Osteoblast (primary cell): Measurements from ENCODE around the gene LGALS7B. TPM values are rescaled to one million over a fixed set of nuclear protein-coding genes. Genes with fewer than 3 reads are reported as not detected.
A peak's percentile ranks its signal among the peaks of the same experiment; 100 is the strongest.
"Not testable (repeated sequence)": the region's sequence is repeated elsewhere in the genome, so short reads cannot be mapped to it uniquely, and the experiment has no call there.

Experiments used
- DNase-seq: peaks from one replicate; pipeline ENCODE4 v3.0.0; 2011; ENCODE audit warnings: low spot score, mixed read lengths; ENCODE audit not compliant: insufficient read length; ENCODE audit errors: missing footprints
- H2AFZ ChIP-seq: 2 replicates; pipeline ENCODE4 v1.6.0; 2011; ENCODE audit warnings: mild to moderate bottlenecking, low read length
- H3K27ac ChIP-seq: 2 replicates; pipeline ENCODE4 v1.5.1; 2011; ENCODE audit warnings: mild to moderate bottlenecking, low read depth, low read length, moderate library complexity
- H3K27me3 ChIP-seq: 2 replicates; pipeline ENCODE4 v1.6.0; 2012; ENCODE audit warnings: mild to moderate bottlenecking, control low read depth, inconsistent platforms, low read length, moderate library complexity; ENCODE audit not compliant: insufficient read depth
- H3K36me3 ChIP-seq: 2 replicates; pipeline ENCODE4 v1.5.1; 2011; ENCODE audit warnings: mild to moderate bottlenecking, low read length, control low read depth, moderate library complexity; ENCODE audit not compliant: insufficient read depth
- H3K4me1 ChIP-seq: 2 replicates; pipeline ENCODE4 v1.5.1; 2011; ENCODE audit warnings: mild to moderate bottlenecking, low read length, control low read depth, moderate library complexity; ENCODE audit not compliant: insufficient read depth
- H3K4me2 ChIP-seq: 2 replicates; pipeline ENCODE4 v1.6.0; 2011; ENCODE audit warnings: mild to moderate bottlenecking, low read length; ENCODE audit not compliant: insufficient read depth
- H3K4me3 ChIP-seq: fragments of 200-600 bp; sonication (generic); 3 replicates; pipeline ENCODE4 v1.5.1; 2012; ENCODE audit warnings: mild to moderate bottlenecking, low read length, inconsistent platforms; ENCODE audit not compliant: insufficient read depth
- H3K79me2 ChIP-seq: 2 replicates; pipeline ENCODE4 v1.6.0; 2012; ENCODE audit warnings: mild to moderate bottlenecking, low read length, control low read depth, inconsistent platforms; ENCODE audit not compliant: insufficient read depth
- H3K9me3 ChIP-seq: 2 replicates; pipeline ENCODE4 v1.5.1; 2011; ENCODE audit warnings: low read depth, low read length, control low read depth
- H4K20me1 ChIP-seq: 2 replicates; pipeline ENCODE4 v1.6.0; 2012; ENCODE audit warnings: mild to moderate bottlenecking, low read length, control low read depth; ENCODE audit not compliant: insufficient read depth
- total RNA-seq: library from RNA; depleted of rRNA; stranded (reverse); fragments of >200 nt; gene quantifications from 2 replicates; pipeline ENCODE4 v1.2.3, GENCODE V29; 2012
- TF ChIP-seq, protein P1 (sequence below): IDR thresholded peaks from 2 replicates; pipeline ENCODE4 v1.5.1; 2011; ENCODE audit warnings: mild to moderate bottlenecking, low read depth, low read length, moderate library complexity; ENCODE audit errors: extremely low read depth

The LGALS7B gene
- total RNA-seq, 1 donor = not detected

DNA sequence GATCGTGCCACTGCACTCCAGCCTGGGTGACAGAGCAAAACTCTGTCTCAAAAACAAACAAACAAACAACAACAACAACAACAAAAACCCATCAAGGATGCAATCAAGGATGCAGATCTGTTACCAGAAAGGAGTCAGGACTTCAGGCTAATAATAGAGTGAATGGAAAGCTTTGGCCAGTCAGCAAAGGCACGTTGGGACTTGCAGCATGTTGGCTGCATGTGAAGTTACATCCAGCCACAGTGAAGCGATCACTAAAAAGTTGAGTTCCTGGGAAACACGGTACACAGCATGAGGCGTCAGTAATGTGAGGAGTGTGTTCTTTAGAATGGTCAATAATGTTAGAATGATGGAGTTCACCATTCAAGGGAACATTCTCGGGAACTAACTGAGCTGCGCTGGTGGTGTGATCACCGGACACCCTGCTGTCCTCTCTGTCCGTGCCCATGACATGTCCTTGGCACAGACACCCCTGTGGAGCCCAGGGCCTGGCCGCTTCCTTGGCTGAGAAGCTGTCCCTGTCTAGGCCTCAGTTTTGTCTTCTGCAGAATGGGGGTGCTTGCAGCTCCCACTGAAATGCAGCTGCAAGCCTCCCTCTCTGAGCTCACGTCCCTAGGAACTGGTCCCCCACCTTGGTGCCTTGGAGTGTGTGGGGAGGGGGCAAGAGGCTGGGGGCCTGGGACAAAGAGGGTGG lies 2.3 kb upstream of the LGALS7B start:
- no peak overlapping the region for H2AFZ ChIP-seq
- no peaks in the 10 kb centered on the region for H3K79me2 ChIP-seq
- no peaks in the 10 kb centered on the region for H3K4me1 ChIP-seq
- no peak overlapping the region for H3K27ac ChIP-seq
- TF ChIP-seq, protein P1, sequence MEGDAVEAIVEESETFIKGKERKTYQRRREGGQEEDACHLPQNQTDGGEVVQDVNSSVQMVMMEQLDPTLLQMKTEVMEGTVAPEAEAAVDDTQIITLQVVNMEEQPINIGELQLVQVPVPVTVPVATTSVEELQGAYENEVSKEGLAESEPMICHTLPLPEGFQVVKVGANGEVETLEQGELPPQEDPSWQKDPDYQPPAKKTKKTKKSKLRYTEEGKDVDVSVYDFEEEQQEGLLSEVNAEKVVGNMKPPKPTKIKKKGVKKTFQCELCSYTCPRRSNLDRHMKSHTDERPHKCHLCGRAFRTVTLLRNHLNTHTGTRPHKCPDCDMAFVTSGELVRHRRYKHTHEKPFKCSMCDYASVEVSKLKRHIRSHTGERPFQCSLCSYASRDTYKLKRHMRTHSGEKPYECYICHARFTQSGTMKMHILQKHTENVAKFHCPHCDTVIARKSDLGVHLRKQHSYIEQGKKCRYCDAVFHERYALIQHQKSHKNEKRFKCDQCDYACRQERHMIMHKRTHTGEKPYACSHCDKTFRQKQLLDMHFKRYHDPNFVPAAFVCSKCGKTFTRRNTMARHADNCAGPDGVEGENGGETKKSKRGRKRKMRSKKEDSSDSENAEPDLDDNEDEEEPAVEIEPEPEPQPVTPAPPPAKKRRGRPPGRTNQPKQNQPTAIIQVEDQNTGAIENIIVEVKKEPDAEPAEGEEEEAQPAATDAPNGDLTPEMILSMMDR = no peak
- no peak overlapping the region for H3K4me2 ChIP-seq
- H3K4me3 ChIP-seq = no peak overlapping the region
- peak; percentile 45 for DNase-seq
- no peaks in the 10 kb centered on the region for H3K27me3 ChIP-seq
- H4K20me1 ChIP-seq = no peaks in the 10 kb centered on the region
- no peaks in the 10 kb centered on the region for H3K9me3 ChIP-seq
- H3K36me3 ChIP-seq = no peaks in the 10 kb centered on the region

DNA sequence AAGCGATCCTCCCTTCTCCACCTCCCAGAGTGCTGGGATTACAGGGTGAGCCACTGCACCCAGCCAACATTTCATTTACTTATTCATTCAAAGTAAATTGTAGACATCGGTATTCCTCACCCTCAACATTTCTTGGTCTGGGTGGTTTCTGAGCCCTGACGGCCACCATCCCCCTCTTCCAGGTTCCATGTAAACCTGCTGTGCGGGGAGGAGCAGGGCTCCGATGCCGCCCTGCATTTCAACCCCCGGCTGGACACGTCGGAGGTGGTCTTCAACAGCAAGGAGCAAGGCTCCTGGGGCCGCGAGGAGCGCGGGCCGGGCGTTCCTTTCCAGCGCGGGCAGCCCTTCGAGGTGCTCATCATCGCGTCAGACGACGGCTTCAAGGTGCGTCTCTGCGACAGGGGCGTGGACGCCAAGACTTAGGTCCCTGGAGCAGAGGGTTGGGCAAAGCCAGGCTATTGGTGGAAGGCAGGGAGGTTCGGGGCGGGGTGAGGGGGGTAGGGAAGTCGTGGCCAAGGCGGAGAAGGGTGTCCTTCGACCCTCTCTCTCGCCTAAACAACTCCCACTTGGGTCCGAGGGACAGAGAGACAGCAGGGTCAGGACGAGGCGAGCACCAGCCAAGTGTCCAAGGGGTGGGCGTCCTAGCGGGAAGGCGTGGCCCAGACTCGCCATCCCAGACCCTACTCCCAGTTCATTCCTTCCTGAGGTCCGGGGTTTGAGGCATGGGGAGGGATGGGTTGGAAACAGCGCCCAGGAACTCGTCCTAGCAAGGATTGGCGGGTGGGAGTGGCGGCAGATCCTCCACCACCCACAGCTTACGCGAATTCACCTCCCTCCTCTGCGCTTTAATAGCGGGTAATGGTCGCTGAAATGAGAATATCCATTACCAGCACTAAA lies 1.8 kb downstream of the LGALS7B start:
- H3K4me1 ChIP-seq, DNase-seq, H4K20me1 ChIP-seq, H3K27ac ChIP-seq, H3K36me3 ChIP-seq, H3K27me3 ChIP-seq, H3K4me2 ChIP-seq, H3K9me3 ChIP-seq, H3K79me2 ChIP-seq: not testable (repeated sequence)
- peak overlapping the region; percentile 47 for H3K4me3 ChIP-seq
- H2AFZ ChIP-seq = peak overlapping the region; percentile 65

DNA sequence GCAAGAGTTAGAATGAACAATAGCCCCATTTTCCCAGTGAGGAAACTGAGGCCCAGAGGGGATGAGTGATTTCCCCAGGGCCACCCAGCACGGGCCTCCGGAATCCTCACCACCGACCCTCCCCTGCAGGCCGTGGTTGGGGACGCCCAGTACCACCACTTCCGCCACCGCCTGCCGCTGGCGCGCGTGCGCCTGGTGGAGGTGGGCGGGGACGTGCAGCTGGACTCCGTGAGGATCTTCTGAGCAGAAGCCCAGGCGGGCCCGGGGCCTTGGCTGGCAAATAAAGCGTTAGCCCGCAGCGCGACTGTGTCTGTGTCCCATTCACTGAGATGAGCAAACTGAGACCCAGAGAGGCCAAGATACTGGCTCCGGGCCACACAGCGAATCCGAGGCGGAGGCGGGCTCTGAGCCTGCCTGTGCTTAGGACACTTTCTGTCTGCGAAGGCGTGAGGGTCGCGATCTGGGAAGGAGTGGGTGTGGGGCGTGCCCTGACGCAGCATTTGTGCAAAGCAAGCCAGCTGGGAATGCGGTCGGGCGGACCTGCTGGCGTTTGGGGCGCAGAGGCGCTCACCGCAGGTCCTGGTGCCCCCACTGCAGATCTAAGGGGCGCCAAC lies 2.6 kb downstream of the LGALS7B start:
- peak overlapping the region; percentile 65 for H2AFZ ChIP-seq
- H4K20me1 ChIP-seq, DNase-seq, H3K4me1 ChIP-seq, H3K9me3 ChIP-seq, H3K27me3 ChIP-seq, H3K79me2 ChIP-seq, H3K4me2 ChIP-seq, H3K27ac ChIP-seq, H3K36me3 ChIP-seq: not testable (repeated sequence)
- H3K4me3 ChIP-seq = peak overlapping the region; percentile 47

DNA sequence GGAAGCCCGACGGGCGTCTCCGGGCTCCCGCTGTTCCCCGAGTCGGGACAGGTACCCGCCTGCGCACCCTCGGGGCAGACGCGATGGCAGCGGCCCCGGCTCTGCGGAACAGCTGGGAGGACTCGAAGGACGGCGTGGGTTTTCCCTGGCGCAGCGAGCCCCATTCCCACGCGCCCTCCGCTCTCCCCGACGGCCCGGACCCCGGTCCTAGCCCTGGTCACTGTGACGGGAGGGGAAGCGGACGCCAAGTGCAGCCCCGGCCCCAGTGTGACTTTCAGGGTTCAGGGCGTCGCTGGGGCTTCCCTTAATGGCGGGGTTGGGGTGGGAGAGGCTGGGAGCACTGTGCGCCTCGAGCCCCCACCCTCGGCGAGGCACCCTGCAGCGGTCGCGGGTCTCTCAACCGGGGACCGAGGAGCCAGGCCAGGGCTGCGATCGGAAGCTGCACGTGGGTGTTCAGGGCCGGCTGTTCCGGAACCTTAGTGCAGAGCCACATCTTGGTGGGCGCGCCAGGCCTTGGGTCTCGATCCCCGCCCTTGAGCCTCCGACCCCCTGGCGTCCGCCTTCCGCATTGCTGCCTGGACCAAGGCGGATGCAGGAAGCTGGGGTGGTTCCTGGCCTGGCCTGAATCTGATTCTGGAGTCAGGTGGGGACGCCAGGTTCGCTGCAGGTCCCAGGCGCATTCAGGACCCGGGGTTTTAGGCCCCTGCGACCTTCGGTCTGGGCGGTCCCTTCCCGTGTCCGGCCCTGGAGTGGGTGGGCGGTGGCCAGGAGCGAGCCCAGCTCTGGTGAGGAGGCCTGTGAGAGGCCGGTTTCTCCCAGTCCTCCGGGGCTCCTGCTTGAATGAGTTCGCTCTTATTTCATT lies 3.5 kb downstream of the LGALS7B start:
- Histone ChIP-seq H3K27me3 (no peaks in the 10 kb centered on the region), H3K36me3 (no peaks in the 10 kb centered on the region), H3K4me2 (no peak overlapping the region), H3K4me1 (no peaks in the 10 kb centered on the region), H3K4me3 (no peak overlapping the region), H3K9me3 (no peaks in the 10 kb centered on the region), H4K20me1 (no peaks in the 10 kb centered on the region), H3K27ac (no peak overlapping the region), H2AFZ (peak overlapping the region; percentile 56), H3K79me2 (no peaks in the 10 kb centered on the region)
- TF ChIP-seq, protein P1 = no peak
- DNase-seq = peak; percentile 79
